Activated CD8-positive, alpha-beta memory T cell treated with anti-CD3 and anti-CD28 coated beads, Interleukin-2, amount 50 U/mL, for 1 hour (primary cell): ENCODE measurements around the gene IRF2BP2.
A peak's percentile ranks its signal among the peaks of the same experiment; 100 is the strongest.
"Not testable (repeated sequence)": the region's sequence is repeated elsewhere in the genome, so short reads cannot be mapped to it uniquely, and the experiment has no call there.

Experiments
- DNase-seq: peaks from one replicate; pipeline ENCODE4 v3.0.0-alpha.2; 2020; ENCODE audit errors: extremely low read depth

IRF2BP2 gene

DNA sequence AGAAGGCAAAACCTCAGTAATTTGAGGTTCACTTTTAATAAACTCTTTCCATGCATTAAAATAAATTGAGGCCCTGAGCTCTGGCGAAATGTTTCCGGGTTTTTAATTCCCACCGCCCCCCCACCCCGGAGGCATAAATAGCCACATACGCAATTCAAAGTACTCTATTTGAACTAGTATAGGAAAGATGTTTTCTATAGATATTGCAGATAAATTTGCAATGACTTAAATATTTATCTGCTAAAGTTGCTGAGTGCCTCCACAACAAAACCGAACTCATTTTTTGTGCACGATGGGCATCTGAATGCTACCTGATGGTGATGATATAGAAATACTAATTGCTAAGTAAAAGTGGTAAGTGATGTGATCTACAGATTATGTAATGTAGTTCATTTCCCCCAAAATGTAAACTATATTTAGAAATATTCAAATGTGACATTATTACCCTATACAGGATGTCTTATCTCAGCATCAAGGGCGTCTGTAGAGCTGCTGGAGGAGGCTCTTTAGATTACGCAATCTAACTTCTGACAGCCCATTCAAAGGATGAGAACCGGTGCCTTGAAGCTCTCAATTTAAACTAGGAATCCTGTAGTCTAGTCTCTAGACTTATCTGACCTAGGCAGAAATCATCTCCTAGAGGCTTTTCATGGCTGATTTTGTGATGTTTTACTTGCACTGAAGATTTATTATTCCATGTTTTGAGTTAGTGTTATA, 8.5 kb downstream of the IRF2BP2 start:
- DNase-seq, result no peak

DNA sequence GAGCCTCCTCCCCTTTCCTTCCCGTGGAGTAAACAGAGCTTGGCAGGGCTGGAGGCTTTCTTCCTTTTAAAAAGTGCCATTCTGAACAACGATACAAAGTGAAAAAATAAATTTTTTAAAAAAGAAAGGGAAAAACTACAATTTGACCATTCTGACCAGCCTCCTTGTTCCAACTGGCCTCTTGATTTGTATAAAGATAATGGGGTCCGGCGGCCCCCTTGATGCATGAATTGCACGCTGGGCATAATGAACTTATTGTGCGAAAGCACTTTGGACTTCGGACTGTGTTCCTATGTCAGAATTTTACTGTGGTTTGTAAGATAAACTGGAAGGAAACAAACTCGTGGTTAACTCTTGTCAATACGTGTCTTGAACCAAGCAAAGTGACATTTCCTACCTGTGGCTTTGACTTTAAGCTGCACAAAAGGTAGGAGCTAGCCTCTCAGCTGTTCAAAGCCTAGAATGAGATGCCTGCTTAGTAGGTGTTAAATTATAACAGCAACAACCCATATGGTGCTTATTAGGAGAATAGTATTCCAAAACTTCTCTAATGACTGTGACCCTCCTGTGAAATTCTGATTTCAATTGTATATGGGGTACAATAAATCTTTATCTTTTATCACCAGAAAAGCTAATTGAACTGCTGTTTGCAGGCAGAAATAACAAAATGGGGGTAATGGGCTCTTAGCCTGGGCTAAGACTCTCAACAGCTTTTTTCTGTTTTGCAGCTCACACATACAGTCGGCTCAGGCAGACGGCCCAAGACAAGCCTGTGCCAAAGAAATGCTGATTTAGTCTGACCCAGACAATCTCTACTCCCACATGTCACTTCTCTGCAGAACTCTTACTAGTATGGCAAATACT, 9.3 kb downstream of the IRF2BP2 start:
- DNase-seq, result no peak

DNA sequence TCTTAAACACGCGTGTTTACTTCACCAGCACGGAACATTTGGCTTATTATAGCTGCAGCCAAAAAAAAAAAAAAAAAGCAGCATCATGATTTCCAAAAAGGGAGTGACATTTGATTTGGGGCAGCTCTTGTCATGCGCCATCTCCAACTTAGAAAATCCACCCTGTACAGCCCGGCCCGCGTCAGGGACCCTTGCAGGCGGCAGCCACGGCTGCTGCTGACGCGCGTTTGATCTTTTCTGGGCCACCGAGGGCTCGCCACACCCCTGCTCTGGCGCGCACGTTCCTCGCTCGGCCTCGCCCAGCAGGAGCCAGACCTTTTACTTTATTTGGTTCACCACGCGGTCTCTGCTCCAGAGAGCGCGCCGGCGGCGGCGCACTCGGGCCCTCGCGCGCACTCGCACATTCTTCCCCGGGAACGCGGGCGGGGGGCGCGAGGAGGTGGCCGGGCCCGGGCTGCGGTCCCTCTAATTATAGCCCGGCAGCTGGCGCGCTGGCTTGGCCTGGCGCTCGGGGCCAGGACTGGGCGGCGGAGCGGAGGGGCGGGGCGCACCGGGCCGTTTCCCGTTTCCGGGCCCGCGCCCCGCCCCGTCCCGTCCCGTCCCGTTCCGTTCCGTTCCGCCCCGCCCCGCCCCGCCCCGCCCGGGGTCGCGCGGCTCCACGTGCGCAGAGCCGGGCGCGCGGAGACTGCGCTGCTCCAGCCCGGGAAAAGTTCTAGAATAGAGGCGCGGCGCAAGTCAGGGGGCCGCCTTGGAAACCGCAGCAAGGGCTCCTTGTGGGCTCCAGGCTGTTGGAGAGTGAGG, 10.2 kb downstream of the IRF2BP2 start:
- peak; percentile 74 for DNase-seq

DNA sequence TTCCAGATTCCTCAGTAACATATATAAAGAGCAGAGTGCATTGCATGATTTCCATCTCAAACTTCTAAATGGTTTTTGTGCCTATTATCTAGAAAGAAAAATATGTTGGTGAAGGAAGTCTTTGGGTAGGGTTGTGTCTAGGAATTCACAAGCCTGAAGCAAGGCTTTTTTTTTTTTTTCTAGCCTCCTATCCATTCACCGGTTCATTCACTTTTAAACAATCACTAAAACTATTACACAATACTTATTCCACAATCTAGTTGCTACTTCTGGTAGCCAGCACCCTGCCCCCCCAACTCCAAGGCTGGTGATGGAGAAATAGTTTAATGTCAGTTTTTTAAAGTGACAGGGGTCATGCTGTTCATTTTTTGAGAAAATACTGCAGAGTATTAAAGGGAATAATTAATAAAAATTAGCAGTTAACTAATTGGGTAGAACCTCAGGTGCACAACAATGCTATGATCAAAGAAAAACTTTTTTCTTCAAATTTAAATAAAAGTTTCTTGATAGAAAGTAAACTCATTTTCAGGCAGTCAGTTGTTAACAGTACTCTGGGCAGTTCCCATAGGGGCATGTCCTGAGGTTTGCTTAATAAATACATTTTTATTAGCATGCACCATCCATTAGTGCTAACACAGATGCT, 10.9 kb downstream of the IRF2BP2 start:
- DNase-seq, result no peak

DNA sequence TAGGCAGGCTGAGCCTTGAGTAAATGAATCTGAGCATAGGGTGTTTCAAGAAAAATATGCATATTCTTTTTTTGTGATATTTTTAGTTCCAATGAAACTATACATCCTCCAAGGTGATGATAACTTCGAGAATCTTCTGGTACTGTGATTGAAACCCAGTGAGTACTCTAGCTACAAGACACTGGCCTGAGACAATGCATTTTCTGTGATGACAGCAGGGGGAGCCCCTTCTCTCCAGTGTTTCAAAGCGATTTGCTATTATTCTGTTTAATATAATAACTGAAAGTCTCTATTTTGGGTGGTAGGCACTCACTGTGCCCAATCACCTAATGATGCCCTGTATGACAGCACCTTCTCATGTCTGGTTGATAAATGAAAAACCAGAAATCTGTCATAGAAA, 12.1 kb downstream of the IRF2BP2 start:
- DNase-seq, result no peak

DNA sequence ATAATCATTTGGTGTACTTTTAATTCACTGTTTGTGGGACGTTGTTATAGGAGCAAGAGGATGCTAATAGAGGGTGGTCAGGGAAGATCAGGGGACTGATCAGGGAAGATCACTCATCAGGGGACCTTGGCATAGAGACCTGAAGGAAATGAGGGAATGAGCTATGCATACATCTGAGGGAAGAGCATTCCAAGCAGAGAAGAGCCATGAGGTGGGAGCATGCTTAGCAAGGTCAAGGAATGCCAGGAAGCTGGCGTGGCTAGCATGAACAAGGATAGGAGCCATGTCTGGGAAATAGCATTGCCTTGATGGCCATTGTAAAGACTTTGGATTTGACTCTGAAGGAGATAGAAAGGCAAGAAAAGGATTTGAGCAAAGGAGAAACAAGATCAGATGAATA, 14.1 kb downstream of the IRF2BP2 start:
- no peak for DNase-seq

DNA sequence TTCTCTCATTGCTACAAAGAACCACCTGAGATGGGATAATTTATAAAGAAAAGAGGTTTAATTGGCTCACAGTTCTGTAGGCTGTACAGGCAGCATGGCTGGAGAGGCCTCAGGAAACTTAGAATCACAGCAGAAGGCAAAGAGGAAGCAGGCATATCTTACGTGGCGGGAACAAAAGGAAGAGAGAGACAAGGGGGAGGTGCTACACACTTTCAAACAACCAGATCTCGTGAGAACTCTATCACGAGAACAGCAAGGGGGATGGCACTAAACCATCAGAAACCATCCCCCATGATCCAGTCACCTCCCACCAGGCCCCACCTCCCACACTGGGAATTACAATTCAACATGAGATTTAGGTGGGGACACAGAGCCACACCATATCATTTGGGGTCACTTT, 15.4 kb downstream of the IRF2BP2 start:
- DNase-seq, result not testable (repeated sequence)

DNA sequence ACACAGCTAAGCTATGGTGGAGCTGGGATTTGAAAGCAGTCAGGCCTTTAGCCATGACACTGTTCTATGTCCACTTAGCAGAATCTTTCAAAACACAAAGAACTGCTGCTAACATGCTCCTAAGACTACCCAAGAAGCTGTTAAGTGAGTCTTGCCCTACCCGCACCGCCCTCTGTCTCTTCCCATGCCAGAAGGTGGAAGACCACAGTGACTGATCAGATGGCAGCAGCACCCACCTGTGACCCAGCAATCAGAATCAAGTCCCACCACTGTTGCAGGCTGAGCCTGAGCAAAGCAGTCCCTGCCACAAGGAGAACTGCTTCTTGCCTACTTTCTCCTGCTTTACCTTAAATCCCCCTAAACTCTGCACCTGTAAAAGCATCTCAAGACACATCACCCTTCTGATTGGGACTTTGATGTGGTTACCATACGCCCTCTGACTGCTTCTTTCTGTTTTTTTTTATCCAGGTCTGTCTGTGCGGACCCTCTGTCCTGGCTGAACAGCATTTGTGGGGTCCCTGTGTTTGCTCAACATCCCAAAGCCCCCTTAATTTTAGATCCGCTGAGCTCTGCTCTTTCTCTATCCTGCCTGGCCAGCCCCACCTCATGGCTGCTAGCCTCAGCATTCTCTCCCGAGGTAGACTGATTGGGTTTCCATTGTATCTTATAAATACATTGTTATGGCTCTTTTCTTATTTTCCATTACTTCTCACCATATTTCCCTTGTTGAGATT, 16.0 kb downstream of the IRF2BP2 start:
- DNase-seq, result no peak

DNA sequence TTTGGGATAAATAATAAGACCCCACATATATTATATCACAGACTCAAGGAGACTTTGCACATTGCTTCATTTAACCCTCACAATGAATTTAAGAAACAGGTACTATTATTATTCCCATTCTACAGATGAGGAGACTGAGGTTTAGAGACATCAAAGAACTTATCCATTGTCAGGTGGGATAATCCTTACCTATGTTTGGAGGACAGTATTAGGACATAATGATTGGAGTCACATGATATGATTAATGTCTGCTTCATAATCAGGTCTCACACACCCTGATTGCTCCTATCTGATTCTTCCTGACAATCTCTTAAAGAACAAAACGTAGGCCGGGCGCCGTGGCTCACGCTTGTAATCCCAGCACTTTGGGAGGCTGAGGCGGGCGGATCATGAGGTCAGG, 16.9 kb downstream of the IRF2BP2 start:
- DNase-seq, result no peak

DNA sequence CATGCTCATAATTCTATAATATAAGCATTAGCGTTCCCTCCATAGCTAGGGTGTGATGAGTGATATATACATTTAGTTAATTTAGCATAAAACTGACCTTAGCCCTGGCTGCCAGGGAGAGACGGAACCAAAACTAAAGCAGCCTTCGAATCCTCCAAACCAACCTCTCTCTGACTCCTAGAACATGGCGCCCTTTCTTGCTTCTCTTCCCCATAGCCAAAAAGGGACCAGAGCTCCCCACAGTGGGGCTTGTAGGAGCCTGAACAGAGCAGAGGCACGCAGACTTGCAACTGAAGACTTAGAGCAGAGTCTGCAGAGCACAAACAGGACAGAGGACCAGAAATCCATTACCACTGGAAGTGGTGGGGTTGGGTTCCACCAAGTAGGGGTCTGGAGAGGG, 17.7 kb downstream of the IRF2BP2 start:
- no peak for DNase-seq

DNA sequence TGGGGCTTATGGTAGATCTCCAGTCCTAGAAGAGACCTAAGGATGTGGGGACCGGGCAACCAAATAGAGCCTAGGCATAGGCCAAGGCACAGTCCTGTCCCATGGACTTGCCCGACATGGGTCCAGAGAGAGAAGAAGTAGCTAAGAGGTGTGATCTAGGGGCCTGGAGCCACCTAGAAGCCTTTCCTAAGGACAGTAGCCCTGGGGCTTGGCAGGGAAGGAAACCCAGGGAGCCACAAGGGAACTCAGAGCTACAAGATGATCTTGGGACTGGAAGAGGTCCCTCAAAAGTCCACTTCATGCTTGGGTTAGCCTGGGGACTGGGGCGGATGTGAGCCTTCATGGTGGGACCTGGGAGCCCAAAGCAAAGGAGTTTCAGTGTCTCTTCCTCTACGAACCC, 18.8 kb downstream of the IRF2BP2 start:
- DNase-seq, result no peak

DNA sequence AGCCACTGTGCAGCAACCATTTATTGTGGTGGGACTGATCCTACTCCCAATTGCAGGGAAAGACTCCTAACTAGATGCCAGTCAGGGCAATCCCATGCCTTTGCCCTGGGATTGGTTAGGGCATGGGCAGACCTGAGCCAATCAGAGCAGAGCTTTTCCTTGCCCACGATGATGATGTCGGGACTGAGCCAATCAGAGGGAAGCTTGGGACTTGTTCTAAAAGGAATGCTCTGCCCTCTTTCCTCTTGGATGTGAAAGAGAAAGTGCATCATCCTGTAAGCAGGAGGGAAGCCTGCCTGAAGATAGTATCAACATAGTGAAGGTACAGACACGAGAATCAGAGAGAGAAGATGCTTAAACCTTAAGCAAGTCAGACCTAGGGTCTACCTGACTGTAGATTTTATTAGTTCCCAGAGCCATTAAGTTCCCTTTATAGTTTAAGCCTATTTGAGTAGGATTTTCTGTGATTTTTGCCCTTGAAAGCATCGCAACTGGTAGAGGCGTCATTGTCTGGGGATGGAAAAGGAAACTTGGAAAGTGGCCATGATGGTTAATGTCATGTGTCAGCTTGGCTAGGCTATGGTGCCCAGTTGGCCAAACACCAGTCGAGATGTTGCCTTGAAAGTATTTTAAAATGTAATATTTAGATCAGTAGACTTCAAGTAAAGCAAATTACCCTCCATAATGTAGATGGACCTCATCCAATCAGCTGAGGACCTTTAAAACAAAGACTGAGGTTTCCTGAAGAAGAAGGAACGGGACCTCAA, 19.9 kb downstream of the IRF2BP2 start:
- no peak for DNase-seq

DNA sequence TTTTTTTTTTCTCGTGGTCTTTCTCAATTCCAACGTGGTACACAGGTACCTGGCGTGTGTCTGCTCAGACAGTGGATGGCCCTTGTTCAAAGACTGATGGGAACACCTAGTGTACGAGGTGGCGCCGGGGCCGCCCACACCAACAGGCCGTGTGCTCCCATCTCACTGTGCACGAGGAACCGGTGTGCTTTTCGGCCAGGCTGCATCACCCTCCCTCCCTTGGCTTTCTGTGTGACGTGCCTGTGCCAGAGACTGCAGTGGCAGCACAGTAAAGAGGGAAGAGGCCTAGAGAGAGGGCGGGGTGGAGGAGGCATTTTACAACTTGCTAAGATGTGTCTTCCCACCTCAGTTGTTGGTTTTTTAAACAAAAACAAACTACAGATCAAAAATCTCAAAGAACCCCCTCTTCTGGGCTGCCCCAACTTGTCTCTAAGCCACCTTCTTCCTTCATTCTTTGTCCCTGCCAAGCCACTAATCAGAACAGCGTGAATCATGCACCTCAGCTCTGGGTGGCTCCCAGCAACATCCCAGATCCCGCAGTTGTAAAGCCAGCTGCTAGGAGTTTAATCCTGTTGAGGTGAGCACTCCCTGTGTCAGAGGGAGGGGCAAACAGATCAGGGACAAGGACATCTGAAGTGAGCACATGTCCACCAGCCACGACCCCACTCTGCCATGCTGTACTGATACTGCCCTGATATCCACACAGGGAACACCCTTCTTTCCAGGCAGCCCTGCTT, 20.7 kb downstream of the IRF2BP2 start:
- DNase-seq, result no peak

DNA sequence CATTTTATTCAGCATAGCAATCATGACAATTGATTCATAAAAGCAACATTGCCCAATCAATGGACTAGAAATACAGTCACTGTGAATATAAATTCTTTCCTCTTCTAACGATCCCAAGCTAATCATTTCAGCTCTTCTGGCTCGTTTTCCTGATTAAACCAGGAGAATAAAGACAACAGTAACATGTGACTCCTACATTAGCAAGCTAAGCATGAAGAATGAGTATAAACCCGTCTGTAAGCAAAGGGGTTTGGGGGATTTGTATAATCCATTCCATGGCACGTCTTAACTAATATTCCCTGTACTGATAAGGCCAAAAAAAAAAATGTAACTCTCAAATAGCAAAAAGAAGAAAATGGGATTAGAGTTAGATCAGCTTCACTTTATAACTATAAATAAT, 21.6 kb downstream of the IRF2BP2 start:
- no peak for DNase-seq

DNA sequence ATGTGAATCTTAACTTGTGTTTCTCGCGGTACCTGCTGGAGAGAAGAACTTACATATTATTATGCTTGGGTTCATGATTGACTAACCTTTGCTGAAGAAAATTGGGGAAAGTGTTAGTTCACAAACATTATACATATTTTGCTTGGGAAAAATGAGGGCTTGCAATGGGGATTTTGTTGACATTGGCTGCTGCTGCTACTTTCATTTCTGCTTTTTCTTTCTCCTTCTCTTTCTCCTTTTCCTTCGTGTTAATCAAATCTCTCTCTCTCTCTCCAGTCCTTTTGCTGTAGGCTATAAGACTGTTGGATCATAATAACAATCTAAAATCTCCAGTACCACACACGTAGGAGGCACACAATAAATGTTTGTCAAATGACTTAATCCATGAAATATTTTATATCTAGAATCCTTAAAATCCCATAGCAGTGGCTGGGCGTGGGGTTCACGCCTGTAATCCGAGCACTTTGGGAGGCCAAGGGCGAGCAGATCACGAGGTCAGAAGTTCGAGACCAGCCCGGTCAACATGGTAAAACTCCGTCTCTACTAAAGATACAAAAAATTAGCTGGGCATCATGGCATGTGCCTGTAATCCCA, 23.0 kb downstream of the IRF2BP2 start:
- DNase-seq, result no peak

DNA sequence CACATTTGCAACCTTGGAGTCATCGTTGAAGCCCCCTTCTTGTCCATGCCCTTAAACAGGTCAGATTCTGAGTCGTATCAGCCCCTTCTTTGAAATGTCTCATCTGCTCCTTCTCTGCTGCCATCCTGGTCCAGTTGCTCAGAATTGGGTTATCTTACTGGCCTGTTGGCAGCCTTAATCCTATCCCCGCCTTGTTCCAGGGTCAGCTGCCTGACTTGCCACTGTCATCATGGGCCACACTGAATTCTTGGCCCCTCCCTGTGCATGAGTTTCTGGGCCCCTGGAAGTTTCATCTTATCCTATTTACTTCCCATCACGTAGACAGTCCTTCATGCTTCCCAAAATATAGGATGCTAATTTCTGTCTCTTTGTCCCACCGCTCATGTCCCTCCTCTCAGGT, 23.7 kb downstream of the IRF2BP2 start:
- DNase-seq, result no peak

DNA sequence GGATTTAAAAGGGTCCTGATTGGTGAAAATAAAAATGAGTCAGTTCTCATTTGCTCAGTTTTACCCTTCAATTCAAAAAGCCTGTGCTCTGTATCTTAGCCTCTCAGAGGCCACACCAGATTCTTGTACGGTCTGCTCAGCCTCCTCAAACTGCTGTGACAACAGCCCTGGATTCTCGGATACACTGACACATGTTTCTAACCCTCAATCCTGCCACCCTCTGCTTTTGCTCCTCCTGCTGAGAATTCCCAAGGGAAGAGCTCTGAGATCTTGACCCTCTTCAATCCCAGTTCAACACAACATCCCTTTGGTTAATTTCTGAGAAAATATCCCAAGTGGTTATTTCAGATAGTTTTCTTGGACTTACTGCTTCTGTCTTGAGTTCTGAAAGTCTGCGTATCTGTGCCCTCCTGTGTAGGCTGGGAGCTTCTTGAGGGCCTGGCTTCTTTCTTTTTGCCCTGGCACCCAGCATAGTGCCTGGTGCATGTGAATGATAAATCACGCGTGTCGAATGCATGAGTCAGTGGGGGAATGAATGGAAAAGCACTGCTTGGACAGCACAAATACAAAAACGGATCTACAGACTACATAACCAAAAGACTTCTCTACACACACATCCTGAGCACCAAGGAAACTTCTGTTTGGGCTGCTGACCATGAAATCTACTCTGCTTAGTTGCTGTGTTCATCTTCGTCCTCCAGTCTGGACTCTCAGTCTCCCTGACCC, 24.5 kb downstream of the IRF2BP2 start:
- no peak for DNase-seq

DNA sequence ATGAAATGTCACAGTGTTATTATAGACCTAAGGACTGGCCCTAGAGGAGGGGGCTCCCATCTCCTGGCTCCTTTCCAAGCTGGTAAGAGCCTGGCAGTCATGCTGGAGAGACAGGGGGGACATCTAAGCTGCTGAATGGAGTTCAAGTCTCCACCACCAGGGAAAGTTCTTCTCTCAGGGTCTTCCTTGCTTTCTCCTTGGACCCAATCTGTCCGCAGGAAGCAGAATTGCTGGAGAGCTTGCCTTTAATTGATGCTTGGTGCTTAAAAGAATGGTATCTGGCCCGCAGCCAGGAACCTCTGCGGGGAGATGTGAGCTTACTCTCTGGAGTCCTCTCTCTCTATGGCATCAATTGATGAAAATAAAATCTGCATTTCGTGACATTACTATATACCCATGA, 25.1 kb downstream of the IRF2BP2 start:
- no peak for DNase-seq

DNA sequence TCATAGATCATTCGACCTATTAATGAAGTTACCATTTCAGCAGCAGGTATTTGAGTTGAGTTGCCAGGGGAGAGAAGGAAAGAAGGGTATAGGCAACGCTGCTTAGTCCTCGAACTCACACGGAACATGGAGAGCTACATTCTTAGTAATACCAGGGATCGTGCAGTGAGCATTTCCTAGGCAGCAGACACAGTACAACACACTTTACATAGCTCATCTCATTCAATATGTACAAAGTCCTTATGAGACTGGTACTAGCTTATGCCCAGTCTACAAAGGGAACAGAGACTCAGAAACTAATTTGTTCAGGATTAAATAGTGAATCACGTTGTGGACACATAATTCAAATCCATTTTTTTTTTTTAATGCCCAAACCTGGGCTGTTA, 25.6 kb downstream of the IRF2BP2 start:
- DNase-seq, result no peak
